GM23338 (cell line): ENCODE results near the gene MARK3. TPM values are rescaled to one million over a fixed set of nuclear protein-coding genes. Genes with fewer than 3 reads are reported as not detected.

ENCODE experiments used
- ATAC-seq: fragments of 200-7000 bp; cut with Tn5 transposase; 3 replicates; pipeline ENCODE4 v1.9.1; 2020
- DNase-seq: peaks from one replicate; pipeline ENCODE4 v3.0.0-alpha.2; 2015; ENCODE audit warnings: low spot score
- H2AFZ ChIP-seq: fragments of 200-600 bp; sonication (generic); 2 replicates; pipeline ENCODE4 v1.8.0; 2016; ENCODE audit warnings: antibody characterized with exemption, mild to moderate bottlenecking, moderate library complexity
- H3F3A ChIP-seq: fragments of 200-600 bp; sonication (generic); replicated peaks from 2 replicates; pipeline ENCODE4 v1.8.0; 2017; ENCODE audit warnings: antibody characterized with exemption, mixed run types, low read depth
- H3K27ac ChIP-seq: fragments of 200-600 bp; sonication (generic); 2 replicates; pipeline ENCODE4 v1.6.1; 2016; ENCODE audit warnings: low read depth
- H3K27me3 ChIP-seq: fragments of 200-600 bp; sonication (generic); 2 replicates; pipeline ENCODE4 v1.8.0; 2016; ENCODE audit warnings: mild to moderate bottlenecking, mixed run types, moderate library complexity; ENCODE audit not compliant: insufficient read depth
- H3K36me3 ChIP-seq: fragments of 200-600 bp; sonication (generic); 2 replicates; pipeline ENCODE4 v1.8.0; 2016; ENCODE audit warnings: mild to moderate bottlenecking; ENCODE audit not compliant: insufficient read depth
- H3K4me1 ChIP-seq: fragments of 200-600 bp; sonication (generic); 2 replicates; pipeline ENCODE4 v1.8.0; 2016; ENCODE audit warnings: mild to moderate bottlenecking, moderate library complexity; ENCODE audit not compliant: insufficient read depth
- H3K4me2 ChIP-seq: fragments of 200-600 bp; sonication (generic); 2 replicates; pipeline ENCODE4 v1.7.1; 2017; ENCODE audit warnings: mixed run types
- H3K4me3 ChIP-seq: fragments of 200-600 bp; sonication (generic); 2 replicates; pipeline ENCODE4 v1.6.1; 2016; ENCODE audit warnings: mixed run types
- H3K79me2 ChIP-seq: fragments of 200-600 bp; sonication (generic); replicated peaks from 2 replicates; pipeline ENCODE4 v1.8.0; 2017; ENCODE audit warnings: mild to moderate bottlenecking; ENCODE audit not compliant: insufficient read depth
- H3K9me2 ChIP-seq: fragments of 200-600 bp; sonication (generic); 2 replicates; pipeline ENCODE4 v1.8.0; 2017; ENCODE audit not compliant: insufficient read depth
- H4K20me1 ChIP-seq: fragments of 200-600 bp; sonication (generic); replicated peaks from 2 replicates; pipeline ENCODE4 v1.8.0; 2017; ENCODE audit warnings: mild to moderate bottlenecking; ENCODE audit not compliant: insufficient read depth
- H3K27ac Mint-ChIP-seq: 2 replicates; pipeline ENCODE4 v1.8.0; 2020; ENCODE audit warnings: inconsistent platforms, mild to moderate bottlenecking, moderate library complexity, mixed read lengths
- H3K27me3 Mint-ChIP-seq: 3 replicates; pipeline ENCODE4 v1.8.0; 2022; ENCODE audit warnings: low read depth, mild to moderate bottlenecking, moderate library complexity, mixed read lengths, inconsistent platforms; ENCODE audit not compliant: insufficient read depth, poor library complexity
- H3K36me3 Mint-ChIP-seq: 3 replicates; pipeline ENCODE4 v1.8.0; 2021; ENCODE audit warnings: low read depth, mild to moderate bottlenecking, inconsistent platforms, moderate library complexity, mixed read lengths
- H3K4me1 Mint-ChIP-seq: 3 replicates; pipeline ENCODE4 v1.8.0; 2020; ENCODE audit warnings: mild to moderate bottlenecking, inconsistent platforms, mixed read lengths
- H3K4me3 Mint-ChIP-seq: 3 replicates; pipeline ENCODE4 v1.8.0; 2021; ENCODE audit warnings: moderate library complexity, mild to moderate bottlenecking, inconsistent platforms, mixed read lengths
- H3K9me3 Mint-ChIP-seq: 3 replicates; pipeline ENCODE4 v1.8.0; 2020; ENCODE audit warnings: moderate library complexity, mild to moderate bottlenecking, inconsistent platforms, mixed read lengths
- CREB1 ChIP-seq: fragments of 250-450 bp; sonication (Bioruptor Pico); IDR thresholded peaks from 2 replicates; pipeline ENCODE4 v1.5.0; 2020; ENCODE audit warnings: low read depth, mild to moderate bottlenecking, moderate library complexity
- CTCF ChIP-seq, 2 experiments: fragments of 200-600 bp in 1 of 2; sonication (generic) in 1 of 2; conservative IDR thresholded peaks; 2 replicates each; pipeline versions ENCODE4 v1.5.1 to v1.6.1; 2016 to 2017; ENCODE audit warnings: antibody characterized with exemption in 2 of 2, low read depth in 2 of 2, mild to moderate bottlenecking in 2 of 2, moderate library complexity in 1 of 2
- ETS1 ChIP-seq: IDR thresholded peaks from 2 replicates; pipeline ENCODE4 v1.6.1; 2016; ENCODE audit warnings: antibody characterized with exemption
- EZH2 ChIP-seq: fragments of 200-600 bp; sonication (generic); IDR thresholded peaks from one replicate; pipeline ENCODE4 v1.8.0; 2017; ENCODE audit warnings: antibody characterized with exemption, mild to moderate bottlenecking, low read depth; ENCODE audit not compliant: unreplicated experiment
- EZH2phosphoT487 ChIP-seq: fragments of 200-600 bp; sonication (generic); IDR thresholded peaks from one replicate; pipeline ENCODE4 v1.8.1; 2018; ENCODE audit warnings: antibody characterized with exemption; ENCODE audit not compliant: unreplicated experiment
- JUNB ChIP-seq: IDR thresholded peaks from one replicate; pipeline ENCODE4 v1.6.1; 2016; ENCODE audit warnings: antibody characterized with exemption; ENCODE audit not compliant: unreplicated experiment
- NANOG ChIP-seq: IDR thresholded peaks from 2 replicates; pipeline ENCODE4 v1.6.1; 2016; ENCODE audit warnings: antibody characterized with exemption, borderline replicate concordance
- POLR2AphosphoS5 ChIP-seq: IDR thresholded peaks from 2 replicates; pipeline ENCODE4 v1.6.1; 2016; ENCODE audit warnings: antibody characterized with exemption, low read depth
- REST ChIP-seq: IDR thresholded peaks from one replicate; pipeline ENCODE4 v1.6.1; 2018; ENCODE audit warnings: antibody characterized with exemption; ENCODE audit not compliant: unreplicated experiment
- STAT1 ChIP-seq: IDR thresholded peaks from one replicate; pipeline ENCODE4 v1.6.1; 2016; ENCODE audit warnings: antibody characterized with exemption; ENCODE audit not compliant: unreplicated experiment
- ZNF114 ChIP-seq: fragments of 250-450 bp; sonication (Bioruptor Pico); IDR thresholded peaks from 2 replicates; pipeline ENCODE4 v1.5.0; 2020; ENCODE audit warnings: mild to moderate bottlenecking, moderate library complexity
- ZNF331 ChIP-seq: fragments of 250-450 bp; sonication (Bioruptor Pico); IDR thresholded peaks from 2 replicates; pipeline ENCODE4 v1.5.0; 2020; ENCODE audit warnings: low read depth, mild to moderate bottlenecking, moderate library complexity
- ZNF462 ChIP-seq: fragments of 250-450 bp; sonication (Bioruptor Pico); IDR thresholded peaks from 2 replicates; pipeline ENCODE4 v1.5.0; 2020; ENCODE audit warnings: mild to moderate bottlenecking, moderate library complexity
- polyA plus RNA-seq: library from polyadenylated mRNA; unstranded; fragments of >200 nt; fragmentation: Nextera tagmentation; extraction: Ambion mirVana; gene quantifications from 2 replicates; pipeline ENCODE4 v1.2.1, GENCODE V29; 2016
- total RNA-seq: library from RNA; depleted of rRNA; stranded (reverse); fragments of >200 nt; shearing (Covaris generic); gene quantifications from 2 replicates; pipeline ENCODE4 v1.2.3, GENCODE V29; 2014

The MARK3 gene
- total and polyA plus RNA-seq, 2 experiments from 2014 or later, result 45.9 to 69.7 TPM

GRCh38 chr14:103384450-103385151 lies 614 bp upstream of the MARK3 start:
- peaks cover 8% of the 10 kb centered on the region; the same call in 1 of the 2 replicates for H3K4me1 ChIP-seq
- H4K20me1 ChIP-seq, result peaks cover 34% of the 10 kb centered on the region
- Mint-ChIP-seq H3K4me1 (peaks cover 12% of the 10 kb centered on the region), H3K9me3 (no peaks in the 10 kb centered on the region), H3K36me3 (no peaks in the 10 kb centered on the region), H3K4me3 (peak overlapping the region; percentile 86), H3K27me3 (peaks cover 20% of the 10 kb centered on the region), H3K27ac (no peak overlapping the region)
- no peak for TF ChIP-seq ZNF462 (CRISPR knock-in tag)
- no peak for TF ChIP-seq EZH2phosphoT487
- TF ChIP-seq POLR2AphosphoS5, result no peak
- TF ChIP-seq NANOG, result no peak
- TF ChIP-seq CTCF (conservative IDR thresholded peaks at IDR 0.05; ENCODE audit: low read depth in 2 of 2), result no peak
- no peak for TF ChIP-seq STAT1
- TF ChIP-seq ZNF331, result no peak
- no peak for TF ChIP-seq JUNB
- TF ChIP-seq EZH2, result no peak
- TF ChIP-seq CREB1, result no peak
- no peak for TF ChIP-seq ETS1
- no peak for TF ChIP-seq ZNF114 (CRISPR knock-in tag)
- TF ChIP-seq REST, result no peak
- H3K36me3 ChIP-seq, result no peaks in the 10 kb centered on the region
- H3K27ac ChIP-seq, result peak overlapping the region; percentile 84; the same call in 1 of the 2 replicates
- H3K79me2 ChIP-seq, result peaks cover 42% of the 10 kb centered on the region
- ATAC-seq (no peak; the same call in 1 of the 3 replicates), DNase-seq (no peak)
- H2AFZ ChIP-seq, result peak overlapping the region; percentile 100
- no peaks in the 10 kb centered on the region for H3K9me2 ChIP-seq
- H3K4me2 ChIP-seq, result peak overlapping the region; percentile 99
- peaks cover 13% of the 10 kb centered on the region for H3K27me3 ChIP-seq
- peaks cover 9% of the 10 kb centered on the region; the same call in 1 of the 2 replicates for H3F3A ChIP-seq
- H3K4me3 ChIP-seq, result peak overlapping the region; percentile 75
